Vagina (tissue), 2 donors: ENCODE data around the gene ODAD2.

ENCODE experiments used
- POLR2A ChIP-seq, 2 donors: fragments of 450-650 bp; IDR thresholded peaks; one replicate each; pipeline ENCODE4 v1.6.1; 2017; ENCODE audit warnings: antibody characterized with exemption in 2 of 2, mild to moderate bottlenecking in 2 of 2, moderate library complexity in 2 of 2
- TF ChIP-seq, protein P1 (sequence below), 3 experiments: fragments of 450-650 bp in 2 of 3; fragments of 200-600 bp in 1 of 3; sonication (generic) in 1 of 3; IDR thresholded peaks; one replicate each; pipeline ENCODE4 v1.5.1; 2017 to 2019; ENCODE audit warnings: antibody characterized with exemption in 3 of 3, mild to moderate bottlenecking in 2 of 3, moderate library complexity in 2 of 3

- TF ChIP-seq POLR2A (IDR thresholded peaks at IDR 0.05), result no peak
- TF ChIP-seq, protein P1, sequence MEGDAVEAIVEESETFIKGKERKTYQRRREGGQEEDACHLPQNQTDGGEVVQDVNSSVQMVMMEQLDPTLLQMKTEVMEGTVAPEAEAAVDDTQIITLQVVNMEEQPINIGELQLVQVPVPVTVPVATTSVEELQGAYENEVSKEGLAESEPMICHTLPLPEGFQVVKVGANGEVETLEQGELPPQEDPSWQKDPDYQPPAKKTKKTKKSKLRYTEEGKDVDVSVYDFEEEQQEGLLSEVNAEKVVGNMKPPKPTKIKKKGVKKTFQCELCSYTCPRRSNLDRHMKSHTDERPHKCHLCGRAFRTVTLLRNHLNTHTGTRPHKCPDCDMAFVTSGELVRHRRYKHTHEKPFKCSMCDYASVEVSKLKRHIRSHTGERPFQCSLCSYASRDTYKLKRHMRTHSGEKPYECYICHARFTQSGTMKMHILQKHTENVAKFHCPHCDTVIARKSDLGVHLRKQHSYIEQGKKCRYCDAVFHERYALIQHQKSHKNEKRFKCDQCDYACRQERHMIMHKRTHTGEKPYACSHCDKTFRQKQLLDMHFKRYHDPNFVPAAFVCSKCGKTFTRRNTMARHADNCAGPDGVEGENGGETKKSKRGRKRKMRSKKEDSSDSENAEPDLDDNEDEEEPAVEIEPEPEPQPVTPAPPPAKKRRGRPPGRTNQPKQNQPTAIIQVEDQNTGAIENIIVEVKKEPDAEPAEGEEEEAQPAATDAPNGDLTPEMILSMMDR (IDR thresholded peaks at IDR 0.05), result no peak
Measured at GRCh38 chr10:27911011-27911410, 87.9 kb downstream of the ODAD2 start.
